Measurements from ENCODE around the gene CLASRP.

The CLASRP gene

DNA sequence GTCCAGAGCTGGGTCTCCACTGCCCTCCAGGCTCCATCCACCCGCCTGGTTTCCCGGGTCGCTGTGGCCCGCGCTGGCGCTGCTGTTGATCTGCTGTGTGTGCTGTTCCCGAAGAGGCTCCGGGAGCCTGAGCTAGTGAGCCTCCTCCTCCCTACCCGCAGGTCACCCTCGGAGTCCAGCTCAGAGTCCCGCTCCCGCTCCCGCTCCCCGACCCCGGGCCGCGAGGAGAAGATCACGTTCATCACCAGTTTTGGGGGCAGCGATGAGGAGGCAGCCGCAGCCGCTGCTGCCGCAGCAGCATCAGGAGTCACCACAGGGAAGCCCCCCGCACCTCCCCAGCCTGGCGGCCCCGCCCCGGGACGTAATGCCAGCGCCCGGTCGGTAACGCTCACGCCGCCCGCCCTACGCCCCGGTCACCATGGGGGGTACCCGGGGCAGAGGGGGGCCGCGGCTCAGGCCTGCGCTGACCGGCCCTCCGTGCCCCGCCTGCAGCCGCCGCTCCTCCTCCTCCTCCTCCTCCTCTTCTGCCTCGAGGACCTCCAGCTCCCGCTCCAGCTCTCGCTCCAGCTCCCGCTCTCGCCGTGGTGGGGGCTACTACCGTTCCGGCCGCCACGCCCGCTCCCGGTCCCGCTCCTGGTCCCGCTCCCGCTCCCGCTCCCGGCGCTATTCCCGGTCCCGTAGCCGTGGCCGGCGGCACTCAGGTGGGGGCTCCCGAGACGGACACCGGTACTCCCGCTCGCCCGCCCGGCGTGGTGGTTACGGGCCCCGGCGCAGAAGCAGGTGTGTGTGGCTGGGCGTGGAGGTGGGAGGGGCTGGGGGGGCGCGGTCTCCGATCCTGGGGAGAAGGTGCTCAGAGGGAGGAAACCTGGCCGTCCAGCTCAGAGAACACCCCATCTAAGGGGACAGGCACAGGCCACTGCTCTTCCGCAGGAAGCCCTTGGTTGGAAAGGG, 25.3 kb downstream of the CLASRP start:
- H3K27ac ChIP-seq, result no peak overlapping the region
- TF ChIP-seq ZFX (IDR thresholded peaks at IDR 0.05; ENCODE audit: borderline replicate concordance), result no peak
- TF ChIP-seq, protein P1, sequence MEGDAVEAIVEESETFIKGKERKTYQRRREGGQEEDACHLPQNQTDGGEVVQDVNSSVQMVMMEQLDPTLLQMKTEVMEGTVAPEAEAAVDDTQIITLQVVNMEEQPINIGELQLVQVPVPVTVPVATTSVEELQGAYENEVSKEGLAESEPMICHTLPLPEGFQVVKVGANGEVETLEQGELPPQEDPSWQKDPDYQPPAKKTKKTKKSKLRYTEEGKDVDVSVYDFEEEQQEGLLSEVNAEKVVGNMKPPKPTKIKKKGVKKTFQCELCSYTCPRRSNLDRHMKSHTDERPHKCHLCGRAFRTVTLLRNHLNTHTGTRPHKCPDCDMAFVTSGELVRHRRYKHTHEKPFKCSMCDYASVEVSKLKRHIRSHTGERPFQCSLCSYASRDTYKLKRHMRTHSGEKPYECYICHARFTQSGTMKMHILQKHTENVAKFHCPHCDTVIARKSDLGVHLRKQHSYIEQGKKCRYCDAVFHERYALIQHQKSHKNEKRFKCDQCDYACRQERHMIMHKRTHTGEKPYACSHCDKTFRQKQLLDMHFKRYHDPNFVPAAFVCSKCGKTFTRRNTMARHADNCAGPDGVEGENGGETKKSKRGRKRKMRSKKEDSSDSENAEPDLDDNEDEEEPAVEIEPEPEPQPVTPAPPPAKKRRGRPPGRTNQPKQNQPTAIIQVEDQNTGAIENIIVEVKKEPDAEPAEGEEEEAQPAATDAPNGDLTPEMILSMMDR (IDR thresholded peaks at IDR 0.05), result no peak

DNA sequence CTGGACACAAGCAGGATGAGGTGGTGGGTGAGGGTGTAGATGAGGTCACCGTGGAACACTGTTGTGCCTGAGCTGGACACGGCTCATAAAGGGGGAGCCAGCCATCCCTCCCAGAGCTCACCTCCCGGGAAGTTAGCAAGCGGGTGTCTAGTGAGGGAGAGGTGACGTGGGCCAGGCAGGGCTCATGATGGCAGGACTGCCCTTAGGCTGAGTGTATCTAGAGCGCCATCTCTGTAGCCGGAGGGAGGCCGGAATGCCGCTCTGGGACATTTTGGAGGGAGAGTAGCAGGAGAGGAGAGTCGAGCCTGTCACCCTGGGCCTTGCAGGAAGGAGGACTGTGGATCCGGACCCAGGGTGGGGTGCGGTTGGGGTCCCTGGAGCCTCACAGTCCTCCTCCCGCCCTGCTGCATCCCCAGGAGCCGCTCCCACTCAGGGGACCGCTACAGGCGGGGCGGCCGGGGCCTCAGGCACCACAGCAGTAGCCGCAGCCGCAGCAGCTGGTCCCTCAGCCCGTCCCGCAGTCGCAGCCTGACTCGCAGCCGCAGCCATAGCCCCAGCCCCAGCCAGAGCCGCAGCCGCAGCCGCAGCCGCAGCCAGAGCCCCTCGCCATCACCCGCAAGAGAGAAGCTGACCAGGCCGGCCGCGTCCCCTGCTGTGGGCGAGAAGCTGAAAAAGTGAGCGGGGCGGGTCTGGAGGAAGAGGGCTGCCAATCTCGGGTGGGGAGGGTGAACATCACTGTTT, 28.2 kb downstream of the CLASRP start:
- H3K27ac ChIP-seq, result no peak overlapping the region
- TF ChIP-seq, protein P1 (IDR thresholded peaks at IDR 0.05), result no peak
- no peak for TF ChIP-seq ZFX (IDR thresholded peaks at IDR 0.05; ENCODE audit: borderline replicate concordance)

DNA sequence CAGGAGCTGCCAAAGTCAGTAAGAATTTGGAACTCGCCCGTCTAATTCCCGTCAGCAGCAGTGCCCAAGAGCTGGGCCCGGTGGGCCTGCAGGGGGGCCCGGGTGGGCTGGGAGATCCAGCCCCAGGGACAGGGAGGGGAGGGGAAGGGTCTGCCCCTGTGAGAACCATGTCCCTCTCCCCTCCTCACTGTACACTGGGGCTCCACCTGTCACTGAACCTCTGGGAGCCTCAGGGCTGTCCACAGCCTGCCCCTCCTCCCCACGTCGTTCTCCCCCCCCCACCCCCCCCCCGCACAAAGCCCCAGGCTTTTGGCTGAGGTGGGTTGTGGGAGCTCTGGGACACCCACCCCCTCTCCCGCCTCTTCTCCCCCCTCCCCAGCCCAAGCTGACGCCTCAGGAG, 29.2 kb downstream of the CLASRP start:
- no peak overlapping the region for H3K27ac ChIP-seq

DNA sequence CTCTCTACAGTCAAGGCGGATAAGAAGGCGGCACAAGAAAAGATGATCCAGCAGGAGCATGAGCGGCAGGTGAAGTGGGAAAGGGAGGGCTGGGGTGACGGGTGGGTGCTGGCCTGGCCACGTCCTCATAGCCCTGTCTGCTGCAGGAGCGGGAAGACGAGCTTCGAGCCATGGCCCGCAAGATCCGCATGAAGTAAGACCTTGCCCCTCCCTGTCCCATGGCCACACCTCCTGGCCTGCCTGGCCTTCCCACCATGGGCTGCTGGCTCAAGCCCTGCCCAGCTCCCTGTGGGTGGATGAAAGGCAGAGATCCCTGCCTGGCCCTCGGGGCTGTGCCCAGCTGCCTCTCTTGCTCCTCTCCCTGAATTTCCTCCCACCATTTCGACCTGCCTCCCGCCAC, 30.2 kb downstream of the CLASRP start:
- peak overlapping the region; percentile 18 for H3K27ac ChIP-seq
- TF ChIP-seq, protein P1 (IDR thresholded peaks at IDR 0.05), result no peak
- no peak for TF ChIP-seq ZFX (IDR thresholded peaks at IDR 0.05; ENCODE audit: borderline replicate concordance)

More for the DNA sequence above, 29.2 kb downstream of the CLASRP start:
- no peak for TF ChIP-seq ZFX (IDR thresholded peaks at IDR 0.05; ENCODE audit: borderline replicate concordance)
- TF ChIP-seq, protein P1 (IDR thresholded peaks at IDR 0.05), result no peak

DNA sequence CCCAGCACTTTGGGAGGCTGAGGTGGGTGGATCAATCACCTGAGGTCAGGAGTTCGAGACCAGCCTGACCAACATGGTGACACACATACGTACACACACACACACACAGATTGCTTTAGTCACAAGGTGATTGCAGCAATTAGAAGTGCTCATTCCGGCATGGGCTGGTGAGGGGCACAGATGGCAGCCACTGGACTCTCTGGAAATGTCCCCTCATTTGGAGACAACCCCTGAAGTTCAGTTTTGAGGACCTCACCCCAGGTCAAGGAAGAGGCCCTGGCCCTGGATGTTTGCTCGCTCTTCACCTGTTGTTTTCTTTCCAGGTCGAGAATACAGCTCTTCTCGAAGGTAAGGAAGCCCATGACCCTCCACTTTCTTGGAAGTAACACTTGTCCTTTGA, 31.4 kb downstream of the CLASRP start:
- 0 out of 2 replicates have a peak overlapping the region, but pooled peaks have one; percentile 18 for H3K27ac ChIP-seq
- TF ChIP-seq ZFX (IDR thresholded peaks at IDR 0.05; ENCODE audit: borderline replicate concordance), result no peak
- TF ChIP-seq, protein P1 (IDR thresholded peaks at IDR 0.05), result no peak

DNA sequence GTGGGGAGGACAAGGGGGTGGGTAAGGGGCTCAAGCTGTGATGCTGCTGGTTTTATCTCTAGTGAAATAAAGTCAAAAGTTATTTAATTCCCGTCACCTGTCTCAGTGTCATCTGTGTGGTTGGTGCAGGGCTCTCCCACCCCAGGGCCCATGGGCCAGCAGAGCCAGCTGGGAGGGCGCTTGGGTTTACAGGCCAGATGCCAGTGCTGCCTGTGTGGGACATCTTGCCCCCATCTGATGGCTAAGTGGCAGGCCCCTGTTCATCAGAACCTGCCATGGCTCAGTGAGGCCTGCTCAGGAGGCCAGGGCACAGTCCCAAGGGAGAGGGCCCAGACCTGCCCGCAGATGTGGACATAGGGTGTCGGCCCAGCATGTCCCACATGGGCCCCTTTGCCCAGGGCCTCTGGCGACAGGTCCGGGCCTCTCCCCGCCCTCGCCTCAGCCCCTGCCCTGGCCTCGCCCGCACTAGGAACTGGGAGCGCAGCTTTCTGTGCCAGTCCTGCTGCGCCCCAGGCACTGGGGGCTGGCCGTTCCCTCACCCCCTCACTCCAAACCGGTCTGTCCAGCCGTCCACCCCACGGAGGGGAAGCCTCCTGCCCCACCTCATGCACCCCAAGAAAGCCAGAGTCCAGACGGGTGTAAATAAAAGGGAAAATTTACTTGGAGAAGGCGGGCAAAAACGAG, 32.2 kb downstream of the CLASRP start:
- no peak for TF ChIP-seq ZFX (IDR thresholded peaks at IDR 0.05; ENCODE audit: borderline replicate concordance)
- no peak overlapping the region for H3K27ac ChIP-seq

DNA sequence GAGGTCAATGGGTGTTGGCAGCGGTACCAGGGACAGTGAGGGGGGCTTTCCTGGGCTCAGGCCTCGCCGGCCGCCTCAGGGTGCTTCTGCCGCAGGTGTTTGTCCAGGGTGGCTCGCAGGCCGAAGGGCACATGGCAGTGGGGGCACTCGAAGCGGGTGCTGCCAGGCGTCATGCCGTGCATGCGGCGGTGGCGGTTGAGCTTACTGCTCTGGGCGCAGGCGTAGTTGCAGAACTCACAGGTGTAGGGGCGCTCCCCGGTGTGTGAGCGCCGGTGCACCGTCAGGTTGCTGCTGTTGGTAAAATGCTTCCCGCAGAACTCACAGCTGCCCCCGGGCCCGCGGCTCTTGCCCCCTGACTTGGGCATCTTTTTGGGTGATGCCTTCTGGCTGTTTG, 32.7 kb downstream of the CLASRP start:
- H3K27ac ChIP-seq, result no peak overlapping the region
- TF ChIP-seq, protein P1 (IDR thresholded peaks at IDR 0.05), result no peak
- no peak for TF ChIP-seq ZFX (IDR thresholded peaks at IDR 0.05; ENCODE audit: borderline replicate concordance)
